HCT116 (cell line): ENCODE measurements around the gene PTOV1. TPM values are rescaled to one million over a fixed set of nuclear protein-coding genes. Genes with fewer than 3 reads are reported as not detected.
A peak's percentile ranks its signal among the peaks of the same experiment; 100 is the strongest.

Experiments
- ATAC-seq: fragments of 200-7000 bp; cut with Tn5 transposase; 2 replicates; pipeline ENCODE4 v1.9.1; 2020; ENCODE audit warnings: mild to moderate bottlenecking, moderate library complexity
- BruUV-seq: library from RNA; stranded (reverse); fragments of 400-500 nt; replicated peaks from 2 replicates; lab custom pipeline; 2021; lab: Mats Ljungman, UMichigan
- CTCF ChIA-PET: fragments of 300-600 bp; sonication (Branson Sonifier 250); formaldehyde crosslinking; loops from one replicate; lab custom pipeline; 2021; ENCODE audit warnings: antibody characterized with exemption; lab: Charles Lee
- POLR2A ChIA-PET: fragments of 300-600, 350-600 bp; sonication (Branson Sonifier 250); formaldehyde crosslinking; loops from one replicate; lab custom pipeline; 2021; ENCODE audit warnings: antibody characterized with exemption; lab: Charles Lee
- RAD21 ChIA-PET, 2 experiments: fragments of 300-600 bp; sonication (Branson Sonifier 250); formaldehyde crosslinking; loops; one replicate each; lab custom pipeline; 2023; ENCODE audit warnings: low total read pairs in 2 of 2; ENCODE audit not compliant: uncharacterized antibody in 2 of 2, unreplicated experiment in 2 of 2, low non-redundant PET in 1 of 2; lab: Charles Lee
- DNase-seq: peaks from one replicate; pipeline ENCODE4 v3.0.0-alpha.2; 2010; ENCODE audit warnings: low read depth, low spot score
- H2AFZ ChIP-seq: fragments of 200-600 bp; shearing (Covaris generic), sonication (generic); 2 replicates; pipeline ENCODE4 v1.6.1; 2017; ENCODE audit warnings: low read depth, mixed run types, mixed read lengths, antibody characterized with exemption, low read length; ENCODE audit not compliant: poor library complexity, severe bottlenecking
- H3K27ac ChIP-seq: 2 replicates; pipeline ENCODE4 v1.5.1; 2012; ENCODE audit warnings: low read depth, low read length
- H3K27me3 ChIP-seq: fragments of 200-600 bp; sonication (generic); 2 replicates; pipeline ENCODE4 v1.6.1; 2016; ENCODE audit warnings: mixed run types, low read length, mixed read lengths; ENCODE audit not compliant: insufficient read depth
- H3K36me3 ChIP-seq, 2 experiments: fragments of 200-500 bp in 1 of 2; fragments of 200-600 bp in 1 of 2; sonication (Bioruptor generic) in 1 of 2; sonication (generic) in 1 of 2; 2 replicates each; pipeline versions ENCODE4 v1.5.1 to v1.6.1; 2014 to 2016; ENCODE audit warnings: low read length in 2 of 2, inconsistent platforms in 1 of 2, mixed read lengths in 1 of 2, mixed run types in 1 of 2; ENCODE audit not compliant: insufficient read depth in 2 of 2, control insufficient read depth in 1 of 2
- H3K4me1 ChIP-seq, 2 experiments: fragments of 200-600 bp in 1 of 2; sonication (generic) in 1 of 2; 2 replicates each; pipeline versions ENCODE4 v1.5.1 to v1.6.1; 2012 to 2017; ENCODE audit warnings: low read length in 2 of 2, inconsistent platforms in 1 of 2, mild to moderate bottlenecking in 1 of 2, mixed read lengths in 1 of 2, mixed run types in 1 of 2, moderate library complexity in 1 of 2; ENCODE audit not compliant: insufficient read depth in 2 of 2, control insufficient read depth in 1 of 2
- H3K4me2 ChIP-seq: fragments of 200-600 bp; sonication (generic); 2 replicates; pipeline ENCODE4 v1.6.1; 2017; ENCODE audit warnings: mixed run types, low read length, mixed read lengths
- H3K4me3 ChIP-seq, 2 experiments: fragments of 200-600 bp in 1 of 2; sonication (generic) in 1 of 2; replicated peaks in 1 of 2; 2 replicates each; pipeline ENCODE4 v1.5.1; 2011 to 2016; ENCODE audit warnings: low read length in 2 of 2, control low read depth in 1 of 2, low read depth in 1 of 2, mild to moderate bottlenecking in 1 of 2, mixed read lengths in 1 of 2, mixed run types in 1 of 2
- H3K79me2 ChIP-seq: fragments of 200-600 bp; sonication (generic); 2 replicates; pipeline ENCODE4 v1.6.1; 2017; ENCODE audit warnings: mild to moderate bottlenecking, mixed run types, low read length, moderate library complexity, mixed read lengths; ENCODE audit not compliant: insufficient read depth
- H3K9ac ChIP-seq: fragments of 200-600 bp; sonication (generic); 2 replicates; pipeline ENCODE4 v1.6.1; 2016; ENCODE audit warnings: low read length, mixed read lengths
- H3K9me2 ChIP-seq: fragments of 200-600 bp; sonication (generic), shearing (Covaris generic); 2 replicates; pipeline ENCODE4 v1.6.1; 2017; ENCODE audit warnings: mixed run types, mild to moderate bottlenecking, moderate library complexity; ENCODE audit not compliant: insufficient read depth
- H3K9me3 ChIP-seq, 2 experiments: fragments of 200-500 bp in 1 of 2; fragments of 200-600 bp in 1 of 2; sonication (Bioruptor generic) in 1 of 2; sonication (generic) in 1 of 2; 2 replicates each; pipeline ENCODE4 v1.6.1; 2014 to 2017; ENCODE audit warnings: low read length in 2 of 2, mixed read lengths in 2 of 2, inconsistent platforms in 1 of 2, low read depth in 1 of 2, mild to moderate bottlenecking in 1 of 2, mixed run types in 1 of 2, moderate library complexity in 1 of 2; ENCODE audit not compliant: control insufficient read depth in 1 of 2, insufficient read depth in 1 of 2
- H4K20me1 ChIP-seq: fragments of 200-600 bp; sonication (generic), shearing (Covaris generic); 2 replicates; pipeline ENCODE4 v1.6.1; 2017; ENCODE audit warnings: mixed run types, mild to moderate bottlenecking, moderate library complexity; ENCODE audit not compliant: insufficient read depth
- ATF3 ChIP-seq: IDR thresholded peaks from 2 replicates; pipeline ENCODE4 v1.6.1; 2012
- CBX3 ChIP-seq: IDR thresholded peaks from 2 replicates; pipeline ENCODE4 v1.6.1; 2012; ENCODE audit warnings: low read depth
- CEBPB ChIP-seq: IDR thresholded peaks from 2 replicates; pipeline ENCODE4 v1.6.1; 2012; ENCODE audit warnings: low read depth
- ELF1 ChIP-seq: IDR thresholded peaks from 2 replicates; pipeline ENCODE4 v1.6.1; 2012; ENCODE audit warnings: low read depth, borderline replicate concordance
- EZH2 ChIP-seq: fragments of 200-600 bp; sonication (generic); IDR thresholded peaks from 2 replicates; pipeline ENCODE4 v1.6.1; 2017; ENCODE audit warnings: antibody characterized with exemption, mixed run types
- EZH2phosphoT487 ChIP-seq: fragments of 200-600 bp; IDR thresholded peaks from 2 replicates; pipeline ENCODE4 v1.6.1; 2018; ENCODE audit warnings: antibody characterized with exemption, borderline replicate concordance
- FOSL1 ChIP-seq: IDR thresholded peaks from 2 replicates; pipeline ENCODE4 v1.6.1; 2012; ENCODE audit warnings: low read depth
- MAX ChIP-seq: IDR thresholded peaks from 2 replicates; pipeline ENCODE4 v1.6.1; 2012
- POLR2A ChIP-seq: IDR thresholded peaks from 2 replicates; pipeline ENCODE4 v1.7.0; 2011; ENCODE audit warnings: borderline replicate concordance; ENCODE audit not compliant: insufficient read depth, insufficient read length; ENCODE audit errors: extremely low read depth
- POLR2AphosphoS5 ChIP-seq: IDR thresholded peaks from 2 replicates; pipeline ENCODE4 v1.6.1; 2011; ENCODE audit warnings: mild to moderate bottlenecking, low read depth, low read length, moderate library complexity
- REST ChIP-seq: IDR thresholded peaks from 2 replicates; pipeline ENCODE4 v1.6.1; 2012; ENCODE audit warnings: low read depth
- SP1 ChIP-seq: IDR thresholded peaks from 2 replicates; pipeline ENCODE4 v1.6.1; 2012; ENCODE audit warnings: low read depth
- SRF ChIP-seq: IDR thresholded peaks from 2 replicates; pipeline ENCODE4 v1.6.1; 2012; ENCODE audit warnings: low read depth
- TCF7L2 ChIP-seq: IDR thresholded peaks from 2 replicates; pipeline ENCODE4 v1.7.0; 2011; ENCODE audit warnings: borderline replicate concordance, inconsistent platforms; ENCODE audit not compliant: insufficient read depth, insufficient read length; ENCODE audit errors: extremely low read depth
- ZFX ChIP-seq: fragments of 450-650 bp; IDR thresholded peaks from 2 replicates; pipeline ENCODE4 v1.6.1; 2017
- ZNF274 ChIP-seq: fragments of 200-500 bp; sonication (Bioruptor generic); IDR thresholded peaks from 2 replicates; pipeline ENCODE4 v1.6.1; 2014; ENCODE audit warnings: mild to moderate bottlenecking, low read depth, low read length, inconsistent platforms
- intact Hi-C: fragments of 100-400 bp; cut with micrococcal nuclease; formaldehyde crosslinking; loops from 2 replicates; pipeline ENCODE4 v1.10.0; 2022
- total RNA-seq: library from RNA; stranded (reverse); gene quantifications from one replicate; pipeline ENCODE4 v1.2.1, GENCODE V29; 2021; ENCODE audit not compliant: unreplicated experiment

PTOV1 gene
- total RNA-seq, 1 experiment from 2014 or later = 236 TPM

- H3K79me2 ChIP-seq = peaks cover 31% of the 10 kb centered on the region
- H3K36me3 ChIP-seq = 0 out of 4 replicates have a peak, but pooled peaks cover 0 to 7% of the 10 kb centered on the region in 2 experiments
- RAD21 ChIA-PET = no interaction called here
- H4K20me1 ChIP-seq = no peaks in the 10 kb centered on the region
- CTCF ChIA-PET = no interaction called here
- peak overlapping the region; percentile 83; the same call in 1 of the 2 replicates for H3K27ac ChIP-seq
- DNase-seq (no peak), ATAC-seq (no peak)
- H3K9ac ChIP-seq = no peak overlapping the region
- peaks cover 20 to 37% of the 10 kb centered on the region in 2 experiments for H3K4me1 ChIP-seq
- no peaks in the 10 kb centered on the region for H3K27me3 ChIP-seq
- POLR2A ChIA-PET = no interaction called here
- H3K4me3 ChIP-seq = no peak overlapping the region
- H3K9me3 ChIP-seq = no peaks in the 10 kb centered on the region
- peak overlapping the region; percentile 85; the same call in 1 of the 2 replicates for H3K4me2 ChIP-seq
- BruUV-seq = no TSS peak
- TF ChIP-seq CBX3 (no peak), ZNF274 (no peak), TCF7L2 (no peak), REST (no peak), ATF3 (no peak), CEBPB (no peak), EZH2 (no peak), SP1 (no peak), POLR2A (no peak), ZFX (no peak), EZH2phosphoT487 (no peak), MAX (no peak), FOSL1 (no peak), POLR2AphosphoS5 (no peak), SRF (no peak), ELF1 (no peak)
- TF ChIP-seq, all 23 proteins: peak for 0
- H2AFZ ChIP-seq = peak overlapping the region; percentile 75
- H3K9me2 ChIP-seq = no peaks in the 10 kb centered on the region
- intact Hi-C loops = no loop called here
Measured at GRCh38 chr19:49816590-49816989, 34.4 kb upstream of the PTOV1 start.
